ENCODE measurements around the gene PHACTR1. TPM values are rescaled to one million over a fixed set of nuclear protein-coding genes. Genes with fewer than 3 reads are reported as not detected.

PHACTR1 gene
- total RNA-seq, 4 donors from 2014 or later, result 2.6 to 11.2 (median 4.9) TPM

GRCh38 chr6:13131935-13132661, 415.5 kb downstream of the PHACTR1 start:
- TF ChIP-seq CTCF (IDR thresholded peaks at IDR 0.05; ENCODE audit: low read depth), result no peak

GRCh38 chr6:13135152-13135551, 418.6 kb downstream of the PHACTR1 start:
- no peak for TF ChIP-seq CTCF (IDR thresholded peaks at IDR 0.05; ENCODE audit: low read depth)

- no peak for TF ChIP-seq CTCF (IDR thresholded peaks at IDR 0.05; ENCODE audit: low read depth)
Measured at GRCh38 chr6:13139119-13139518, 422.6 kb downstream of the PHACTR1 start.

- TF ChIP-seq CTCF (IDR thresholded peaks at IDR 0.05; ENCODE audit: low read depth), result no peak
Measured at GRCh38 chr6:13140980-13141379, 424.4 kb downstream of the PHACTR1 start.

GRCh38 chr6:13141387-13141786, 424.8 kb downstream of the PHACTR1 start:
- no peak for TF ChIP-seq CTCF (IDR thresholded peaks at IDR 0.05; ENCODE audit: low read depth)

- TF ChIP-seq CTCF (IDR thresholded peaks at IDR 0.05; ENCODE audit: low read depth), result no peak
Measured at GRCh38 chr6:13142611-13143010, 426.0 kb downstream of the PHACTR1 start.

- TF ChIP-seq CTCF (IDR thresholded peaks at IDR 0.05; ENCODE audit: low read depth), result no peak
Measured at GRCh38 chr6:13146442-13146841, 429.9 kb downstream of the PHACTR1 start.

All from subcutaneous adipose tissue (tissue), 4 donors.